LNCaP clone FGC (cell line): ENCODE data around the gene CD70.
"Not testable (repeated sequence)": the region's sequence is repeated elsewhere in the genome, so short reads cannot be mapped to it uniquely, and the experiment has no call there.

Experiments used
- DNase-seq: peaks from one replicate; pipeline ENCODE4 v3.0.0-alpha.2; 2011; ENCODE audit warnings: low read depth
- H3K4me3 ChIP-seq: 2 replicates; pipeline ENCODE4 v1.5.1; 2011; ENCODE audit warnings: mild to moderate bottlenecking, low read depth, low read length, control low read depth
- CTCF ChIP-seq: IDR thresholded peaks from 2 replicates; pipeline ENCODE4 v1.5.1; 2012; ENCODE audit warnings: mild to moderate bottlenecking; ENCODE audit not compliant: control insufficient read depth, insufficient read depth; ENCODE audit errors: extremely low read depth

The CD70 gene

GRCh38 chr19:6556480-6557195, 34.3 kb downstream of the CD70 start:
- no peak overlapping the region for H3K4me3 ChIP-seq
- no peak for DNase-seq
- TF ChIP-seq CTCF, result no peak

GRCh38 chr19:6556043-6556449, 34.9 kb downstream of the CD70 start:
- no peak overlapping the region for H3K4me3 ChIP-seq
- no peak for TF ChIP-seq CTCF
- no peak for DNase-seq

DNA sequence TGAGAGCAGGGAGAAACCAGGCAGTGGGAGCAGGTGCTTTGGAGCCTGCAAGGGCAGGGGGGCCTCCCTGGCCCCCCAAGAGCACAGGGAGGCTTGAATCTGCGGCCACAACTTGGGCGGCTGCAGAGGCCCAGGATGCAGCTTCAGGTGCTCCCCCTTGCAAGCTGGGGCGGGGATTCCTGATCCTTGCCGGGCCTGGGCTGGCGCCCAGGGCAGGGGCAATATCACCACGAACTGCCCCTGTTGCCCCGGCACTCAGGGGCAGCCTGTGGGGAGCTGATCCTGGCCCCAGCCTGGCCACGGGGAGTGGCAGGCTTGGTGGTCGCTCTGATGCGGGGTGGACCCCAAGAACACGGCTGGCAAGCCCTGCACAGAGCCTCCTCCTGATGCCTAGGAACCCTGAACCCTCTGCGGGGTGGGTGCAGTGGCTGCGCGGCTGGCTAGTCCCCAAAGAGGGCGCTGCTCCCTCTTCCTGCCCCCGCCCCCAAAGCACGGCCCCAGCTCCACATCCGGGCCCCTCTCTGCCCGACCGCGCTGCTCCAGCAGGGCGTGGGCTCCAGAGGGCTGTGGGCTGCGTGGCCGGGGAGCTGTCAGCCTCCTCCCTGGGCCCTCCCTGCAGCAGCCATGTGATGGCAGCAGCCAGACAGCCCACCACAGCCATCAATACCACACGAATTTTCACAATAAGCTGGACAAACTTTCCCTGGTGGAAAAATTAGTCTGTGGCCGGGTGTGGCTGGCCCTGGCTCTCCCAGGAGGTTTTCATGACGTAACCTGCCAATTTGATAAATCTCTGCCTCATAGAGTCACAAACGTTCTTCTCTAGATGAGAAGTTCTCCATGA, 39.1 kb downstream of the CD70 start:
- no peak for TF ChIP-seq CTCF
- DNase-seq, result no peak
- no peak overlapping the region for H3K4me3 ChIP-seq

DNA sequence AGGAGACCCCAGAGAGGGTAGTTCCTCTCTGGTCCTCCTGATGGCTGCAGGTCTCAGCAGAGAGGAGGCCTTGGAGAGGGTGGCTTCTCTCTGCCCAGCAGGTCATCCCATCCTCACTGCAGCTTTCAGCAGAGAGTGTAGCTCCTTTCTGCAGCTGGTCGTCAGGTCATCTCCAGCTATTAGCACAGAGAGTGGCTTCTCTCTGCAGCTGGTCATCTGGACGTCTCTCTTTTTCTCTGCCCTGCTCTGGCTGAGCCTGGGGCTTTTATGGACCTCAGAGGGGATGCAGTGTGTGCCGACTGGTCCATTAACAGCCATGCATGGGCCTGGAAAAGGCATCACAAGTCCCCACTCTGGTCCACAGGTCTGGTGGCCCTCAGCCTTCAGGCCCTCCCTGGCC, 39.9 kb downstream of the CD70 start:
- TF ChIP-seq CTCF, result no peak
- no peak for DNase-seq
- H3K4me3 ChIP-seq, result no peak overlapping the region

DNA sequence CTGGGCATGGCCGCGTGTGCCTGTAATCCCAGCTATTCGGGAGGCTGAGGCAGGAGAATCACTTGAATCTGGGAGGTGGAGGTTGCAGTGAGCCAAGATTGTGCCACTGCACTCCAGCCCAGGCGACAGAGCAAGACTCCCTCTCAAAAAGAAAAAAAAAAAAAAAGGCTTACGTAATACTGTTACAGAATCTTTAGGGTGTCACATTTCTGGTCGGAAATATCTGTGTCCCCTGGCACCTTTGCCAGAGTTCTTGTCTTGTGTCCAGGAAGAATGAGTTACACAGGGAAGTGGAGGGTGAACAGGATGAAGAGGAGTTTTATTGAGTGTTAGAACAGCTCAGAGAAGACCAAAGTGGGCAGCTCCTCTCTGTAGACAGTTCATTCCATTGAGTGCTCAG, 40.3 kb downstream of the CD70 start:
- DNase-seq, H3K4me3 ChIP-seq: not testable (repeated sequence)

DNA sequence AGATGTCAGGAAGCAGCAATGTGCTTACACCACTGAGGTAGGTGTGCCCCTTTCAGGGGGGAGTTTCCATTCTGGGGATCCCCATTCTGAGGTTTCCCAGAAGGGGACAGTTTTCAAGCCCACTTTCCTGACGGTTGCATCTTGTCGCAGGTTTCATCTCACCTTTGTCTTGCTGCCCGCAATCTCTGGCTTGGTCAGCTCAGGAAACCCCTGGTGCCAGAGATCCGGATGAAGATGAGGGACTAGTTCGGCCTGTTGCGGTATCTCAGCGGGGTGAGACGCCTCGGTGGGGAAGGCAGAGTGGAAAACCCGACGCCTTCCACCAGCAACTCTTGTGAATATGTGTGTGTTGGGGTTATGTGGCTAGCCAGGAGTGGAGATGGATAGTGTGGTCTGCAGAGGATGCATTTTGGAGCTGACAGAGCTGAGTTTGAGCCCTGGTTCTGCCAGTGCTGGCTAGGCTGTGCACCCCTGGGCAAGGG, 47.0 kb downstream of the CD70 start:
- no peak for TF ChIP-seq CTCF
- DNase-seq, result no peak

GRCh38 chr19:6540918-6541689, 49.8 kb downstream of the CD70 start:
- no peak overlapping the region for H3K4me3 ChIP-seq
- no peak for DNase-seq
- TF ChIP-seq CTCF, result no peak

More for the DNA sequence above, 47.0 kb downstream of the CD70 start:
- no peak overlapping the region for H3K4me3 ChIP-seq
